HG03097 (cell line): ENCODE results near the gene EML4.
"Not testable (repeated sequence)": the region's sequence is repeated elsewhere in the genome, so short reads cannot be mapped to it uniquely, and the experiment has no call there.

Experiments used
- ATAC-seq: cut with Tn5 transposase; IDR thresholded peaks from one replicate; pipeline ENCODE4 v1.9.1; 2021; ENCODE audit not compliant: unreplicated experiment, low FRiP score

EML4 gene

GRCh38 chr2:42171396-42171980, 2.3 kb downstream of the EML4 start:
- no peak for ATAC-seq

GRCh38 chr2:42172020-42172419, 2.9 kb downstream of the EML4 start:
- ATAC-seq, result no peak

GRCh38 chr2:42172566-42172965, 3.4 kb downstream of the EML4 start:
- ATAC-seq, result no peak

- not testable (repeated sequence) for ATAC-seq
Observed at GRCh38 chr2:42173467-42173866, 4.3 kb downstream of the EML4 start.

GRCh38 chr2:42176992-42177738, 8.0 kb downstream of the EML4 start:
- no peak for ATAC-seq

- ATAC-seq, result no peak
Observed at GRCh38 chr2:42178335-42178734, 9.2 kb downstream of the EML4 start.

GRCh38 chr2:42180300-42180699, 11.1 kb downstream of the EML4 start:
- ATAC-seq, result no peak

GRCh38 chr2:42182654-42183308, 13.6 kb downstream of the EML4 start:
- no peak for ATAC-seq

GRCh38 chr2:42183775-42184174, 14.6 kb downstream of the EML4 start:
- ATAC-seq, result no peak

- ATAC-seq, result no peak
Observed at GRCh38 chr2:42184346-42184745, 15.2 kb downstream of the EML4 start.

GRCh38 chr2:42185220-42185921, 16.2 kb downstream of the EML4 start:
- ATAC-seq, result no peak

GRCh38 chr2:42186366-42186765, 17.2 kb downstream of the EML4 start:
- ATAC-seq, result no peak

- ATAC-seq, result no peak
Observed at GRCh38 chr2:42186945-42187632, 17.9 kb downstream of the EML4 start.

GRCh38 chr2:42187886-42188285, 18.7 kb downstream of the EML4 start:
- ATAC-seq, result no peak

- ATAC-seq, result no peak
Observed at GRCh38 chr2:42189235-42189566, 20.0 kb downstream of the EML4 start.

- ATAC-seq, result no peak
Observed at GRCh38 chr2:42190191-42190590, 21.0 kb downstream of the EML4 start.

GRCh38 chr2:42191285-42192009, 22.3 kb downstream of the EML4 start:
- no peak for ATAC-seq

GRCh38 chr2:42192010-42192373, 22.8 kb downstream of the EML4 start:
- ATAC-seq, result no peak

- peak; percentile 50 for ATAC-seq
Observed at GRCh38 chr2:42192652-42193566, 23.8 kb downstream of the EML4 start.
